ENCODE measurements around the gene SMIM38. TPM values are rescaled to one million over a fixed set of nuclear protein-coding genes. Genes with fewer than 3 reads are reported as not detected.

The SMIM38 gene
- total RNA-seq, 1 donor from 2014 or later, result 0.12 TPM

GRCh38 chr11:69190796-69191536 is 35.2 kb downstream of the SMIM38 start:
- no peaks in the 10 kb centered on the region for H3K27me3 Mint-ChIP-seq (ENCODE audit: low read depth)
- peaks cover 5% of the 10 kb centered on the region for H3K36me3 Mint-ChIP-seq (ENCODE audit: low read depth)
- no peak overlapping the region for H3K4me3 Mint-ChIP-seq (ENCODE audit: unreplicated experiment)
- peaks cover 9% of the 10 kb centered on the region for H3K9me3 Mint-ChIP-seq (ENCODE audit: low read depth)
- no peak for DNase-seq (ENCODE audit: low spot score)
- peaks cover 3% of the 10 kb centered on the region for H3K4me1 Mint-ChIP-seq (ENCODE audit: low read depth)
- TF ChIP-seq CTCF (IDR thresholded peaks at IDR 0.05), result no peak
- H3K27ac Mint-ChIP-seq (ENCODE audit: unreplicated experiment), result no peak overlapping the region

GRCh38 chr11:69192301-69192721 is 36.6 kb downstream of the SMIM38 start:
- Mint-ChIP-seq H3K4me1 (ENCODE audit: low read depth) (peaks cover 3% of the 10 kb centered on the region), H3K4me3 (ENCODE audit: unreplicated experiment) (no peak overlapping the region), H3K9me3 (ENCODE audit: low read depth) (peaks cover 9% of the 10 kb centered on the region), H3K27me3 (ENCODE audit: low read depth) (no peaks in the 10 kb centered on the region), H3K36me3 (ENCODE audit: low read depth) (peaks cover 5% of the 10 kb centered on the region), H3K27ac (ENCODE audit: unreplicated experiment) (no peak overlapping the region)
- no peak for TF ChIP-seq CTCF (IDR thresholded peaks at IDR 0.05)
- DNase-seq (ENCODE audit: low spot score), result no peak

- Mint-ChIP-seq H3K9me3 (ENCODE audit: low read depth) (peaks cover 5% of the 10 kb centered on the region), H3K27me3 (ENCODE audit: low read depth) (no peaks in the 10 kb centered on the region), H3K36me3 (ENCODE audit: low read depth) (peaks cover 5% of the 10 kb centered on the region), H3K4me3 (ENCODE audit: unreplicated experiment) (no peak overlapping the region), H3K27ac (ENCODE audit: unreplicated experiment) (no peak overlapping the region), H3K4me1 (ENCODE audit: low read depth) (peaks cover 3% of the 10 kb centered on the region)
- no peak for DNase-seq (ENCODE audit: low spot score)
- TF ChIP-seq CTCF (IDR thresholded peaks at IDR 0.05), result no peak
These were observed 37.4 kb downstream of the SMIM38 start for GRCh38 chr11:69193151-69193550.

- Mint-ChIP-seq H3K27ac (ENCODE audit: unreplicated experiment) (no peak overlapping the region), H3K9me3 (ENCODE audit: low read depth) (peaks cover 5% of the 10 kb centered on the region), H3K4me1 (ENCODE audit: low read depth) (peaks cover 3% of the 10 kb centered on the region), H3K36me3 (ENCODE audit: low read depth) (peaks cover 5% of the 10 kb centered on the region), H3K4me3 (ENCODE audit: unreplicated experiment) (no peak overlapping the region), H3K27me3 (ENCODE audit: low read depth) (peaks cover under 1% of the 10 kb centered on the region)
- no peak for TF ChIP-seq CTCF (IDR thresholded peaks at IDR 0.05)
- DNase-seq (ENCODE audit: low spot score), result no peak
These were observed 37.9 kb downstream of the SMIM38 start for GRCh38 chr11:69193629-69194028.

- no peak overlapping the region for H3K4me3 Mint-ChIP-seq (ENCODE audit: unreplicated experiment)
- peaks cover 7% of the 10 kb centered on the region for H3K27me3 Mint-ChIP-seq (ENCODE audit: low read depth)
- H3K4me1 Mint-ChIP-seq (ENCODE audit: low read depth), result peaks cover 3% of the 10 kb centered on the region
- DNase-seq (ENCODE audit: low spot score), result no peak
- peaks cover 7% of the 10 kb centered on the region for H3K36me3 Mint-ChIP-seq (ENCODE audit: low read depth)
- TF ChIP-seq CTCF (IDR thresholded peaks at IDR 0.05), result no peak
- H3K27ac Mint-ChIP-seq (ENCODE audit: unreplicated experiment), result no peak overlapping the region
- H3K9me3 Mint-ChIP-seq (ENCODE audit: low read depth), result no peaks in the 10 kb centered on the region
These were observed 38.7 kb downstream of the SMIM38 start for GRCh38 chr11:69194396-69194795.

All from chondrocyte (in vitro differentiated cells).